ENCODE results near the gene PLD2. TPM values are rescaled to one million over a fixed set of nuclear protein-coding genes. Genes with fewer than 3 reads are reported as not detected.
"Not testable (repeated sequence)": the region's sequence is repeated elsewhere in the genome, so short reads cannot be mapped to it uniquely, and the experiment has no call there.

PLD2 gene
- total RNA-seq, 4 donors from 2014 or later: 20.8 to 29.2 (median 24.3) TPM

GRCh38 chr17:4861052-4861451, 54.1 kb downstream of the PLD2 start:
- DNase-seq (ENCODE audit: low spot score) (no peak), ATAC-seq (ENCODE audit: low FRiP score) (no peak)
- TF ChIP-seq CTCF (IDR thresholded peaks at IDR 0.05): no peak

- DNase-seq (ENCODE audit: low spot score) (no peak), ATAC-seq (ENCODE audit: low FRiP score) (no peak)
- no peak for TF ChIP-seq CTCF (IDR thresholded peaks at IDR 0.05)
These were observed 55.8 kb downstream of the PLD2 start for GRCh38 chr17:4862720-4863119.

GRCh38 chr17:4863321-4863720, 56.4 kb downstream of the PLD2 start:
- no peak for DNase-seq (ENCODE audit: low spot score)
- no peak for ATAC-seq (ENCODE audit: low FRiP score)
- TF ChIP-seq CTCF (IDR thresholded peaks at IDR 0.05): no peak

GRCh38 chr17:4867535-4867934, 60.6 kb downstream of the PLD2 start:
- not testable (repeated sequence) for ATAC-seq (ENCODE audit: low FRiP score); DNase-seq (ENCODE audit: low spot score)

- DNase-seq (ENCODE audit: low spot score); ATAC-seq (ENCODE audit: low FRiP score): not testable (repeated sequence)
These were observed 62.4 kb downstream of the PLD2 start for GRCh38 chr17:4869058-4869998.

- TF ChIP-seq CTCF (IDR thresholded peaks at IDR 0.05): no peak
- DNase-seq (ENCODE audit: low spot score) (no peak), ATAC-seq (ENCODE audit: low FRiP score) (no peak)
These were observed 63.9 kb downstream of the PLD2 start for GRCh38 chr17:4870855-4871254.

GRCh38 chr17:4872786-4873185, 65.8 kb downstream of the PLD2 start:
- DNase-seq (ENCODE audit: low spot score): no peak
- no peak for ATAC-seq (ENCODE audit: low FRiP score)
- TF ChIP-seq CTCF (IDR thresholded peaks at IDR 0.05): no peak

Other genes with a start within 250 kb of the PLD2 start
- gene GGT6, start 246.6 kb upstream of the PLD2 start, total RNA-seq: under 1 TPM in 1 of 4 donors, not detected in 3; 0.37 TPM
- gene SMTNL2, start 222.6 kb upstream of the PLD2 start, total RNA-seq: 10 to 100 TPM in 2 of 4 donors, 1 to 10 TPM in 2; 2.8 to 14.2 (median 8.4) TPM
- 100 to 1,000 TPM in 2 of 4 donors, 10 to 100 TPM in 1, not detected in 1; 24.4 to 379 (median 119) TPM for gene ALOX15, start 165.5 kb upstream of the PLD2 start, total RNA-seq
- gene PELP1, start 103.0 kb upstream of the PLD2 start, total RNA-seq: 10 to 100 TPM; 13.1 to 24.4 (median 15.0) TPM
- 100 to 1,000 TPM in 1 of 4 donors, 10 to 100 TPM in 3; 43.4 to 111 (median 78.6) TPM for gene ARRB2, start 96.5 kb upstream of the PLD2 start, total RNA-seq
- 10 to 100 TPM; 21.6 to 27.5 (median 26.7) TPM for gene MED11, start 75.7 kb upstream of the PLD2 start, total RNA-seq
- gene ZMYND15, start 67.3 kb upstream of the PLD2 start, total RNA-seq: 1 to 10 TPM in 2 of 4 donors, under 1 TPM in 1, not detected in 1; 0.46 to 4.1 (median 1.9) TPM
- 10 to 100 TPM; 16.6 to 92.1 (median 26.5) TPM for gene CXCL16, start 67.2 kb upstream of the PLD2 start, total RNA-seq
- not detected for gene TM4SF5, start 35.3 kb upstream of the PLD2 start, total RNA-seq
- 10 to 100 TPM in 1 of 4 donors, 1 to 10 TPM in 3; 2.1 to 13.1 (median 8.4) TPM for gene VMO1, start 20.8 kb upstream of the PLD2 start, total RNA-seq
- not detected for gene GLTPD2, start 18.2 kb upstream of the PLD2 start, total RNA-seq
- 100 to 1,000 TPM; 109 to 164 (median 150) TPM for gene PSMB6, start 11.0 kb upstream of the PLD2 start, total RNA-seq
- gene MINK1, start 26.2 kb downstream of the PLD2 start, total RNA-seq: 10 to 100 TPM; 24.4 to 57.8 (median 31.9) TPM
- 1 to 10 TPM in 3 of 4 donors, under 1 TPM in 1; 0.63 to 8.4 (median 3.3) TPM for gene C17orf107, start 92.4 kb downstream of the PLD2 start, total RNA-seq
- 1 to 10 TPM in 3 of 4 donors, under 1 TPM in 1; 0.50 to 3.6 (median 1.5) TPM for gene CHRNE, start 95.9 kb downstream of the PLD2 start, total RNA-seq
- gene GP1BA, start 125.1 kb downstream of the PLD2 start, total RNA-seq: not detected
- 10 to 100 TPM; 38.9 to 74.2 (median 47.1) TPM for gene SLC25A11, start 132.9 kb downstream of the PLD2 start, total RNA-seq
- 10 to 100 TPM; 24.5 to 34.4 (median 32.0) TPM for gene RNF167, start 133.1 kb downstream of the PLD2 start, total RNA-seq
- gene PFN1, start 141.4 kb downstream of the PLD2 start, total RNA-seq: 100 to 1,000 TPM; 444 to 699 (median 616) TPM
- gene ENO3, start 144.0 kb downstream of the PLD2 start, total RNA-seq: 1 to 10 TPM; 2.8 to 5.3 (median 3.3) TPM
- 10 to 100 TPM; 45.3 to 71.0 (median 47.5) TPM for gene SPAG7, start 160.7 kb downstream of the PLD2 start, total RNA-seq
- gene CAMTA2, start 180.5 kb downstream of the PLD2 start, total RNA-seq: 10 to 100 TPM; 11.4 to 27.7 (median 21.4) TPM
- gene INCA1, start 190.4 kb downstream of the PLD2 start, total RNA-seq: 1 to 10 TPM in 3 of 4 donors, not detected in 1; 1.0 to 1.4 (median 1.3) TPM
- 10 to 100 TPM; 64.5 to 92.5 (median 76.4) TPM for gene KIF1C, start 190.8 kb downstream of the PLD2 start, total RNA-seq
- gene SLC52A1, start 228.3 kb downstream of the PLD2 start, total RNA-seq: not detected

All from omental fat pad (tissue), 4 donors.